ENCODE data around the gene FGGY. TPM values are rescaled to one million over a fixed set of nuclear protein-coding genes. Genes with fewer than 3 reads are reported as not detected.
"Not testable (repeated sequence)": the region's sequence is repeated elsewhere in the genome, so short reads cannot be mapped to it uniquely, and the experiment has no call there.

Gene FGGY
- total RNA-seq, 1 experiment from 2014 or later, result 14.2 TPM

GRCh38 chr1:59350521-59350920, 53.6 kb downstream of the FGGY start:
- DNase-seq (ENCODE audit: low spot score), result no peak

- no peak for DNase-seq (ENCODE audit: low spot score)
Observed at GRCh38 chr1:59352065-59352464, 55.2 kb downstream of the FGGY start.

- DNase-seq (ENCODE audit: low spot score), result no peak
Observed at GRCh38 chr1:59353453-59353852, 56.6 kb downstream of the FGGY start.

GRCh38 chr1:59354239-59354638, 57.3 kb downstream of the FGGY start:
- DNase-seq (ENCODE audit: low spot score), result not testable (repeated sequence)

GRCh38 chr1:59354709-59355337, 57.9 kb downstream of the FGGY start:
- DNase-seq (ENCODE audit: low spot score), result no peak

GRCh38 chr1:59355361-59355760, 58.5 kb downstream of the FGGY start:
- no peak for DNase-seq (ENCODE audit: low spot score)

GRCh38 chr1:59356627-59357026, 59.7 kb downstream of the FGGY start:
- no peak for DNase-seq (ENCODE audit: low spot score)

GRCh38 chr1:59357645-59358320, 60.9 kb downstream of the FGGY start:
- no peak for DNase-seq (ENCODE audit: low spot score)

- no peak for DNase-seq (ENCODE audit: low spot score)
Observed at GRCh38 chr1:59359325-59359724, 62.4 kb downstream of the FGGY start.

- peak; percentile 19 for DNase-seq (ENCODE audit: low spot score)
Observed at GRCh38 chr1:59360170-59360569, 63.3 kb downstream of the FGGY start.

- no peak for DNase-seq (ENCODE audit: low spot score)
Observed at GRCh38 chr1:59360729-59361128, 63.8 kb downstream of the FGGY start.

- no peak for DNase-seq (ENCODE audit: low spot score)
Observed at GRCh38 chr1:59361766-59362165, 64.9 kb downstream of the FGGY start.

GRCh38 chr1:59364037-59364436, 67.1 kb downstream of the FGGY start:
- no peak for DNase-seq (ENCODE audit: low spot score)

GRCh38 chr1:59366346-59366745, 69.5 kb downstream of the FGGY start:
- DNase-seq (ENCODE audit: low spot score), result no peak

GRCh38 chr1:59367301-59368007, 70.6 kb downstream of the FGGY start:
- DNase-seq (ENCODE audit: low spot score), result no peak

GRCh38 chr1:59368008-59368670, 71.2 kb downstream of the FGGY start:
- DNase-seq (ENCODE audit: low spot score), result no peak

- DNase-seq (ENCODE audit: low spot score), result no peak
Observed at GRCh38 chr1:59375321-59376220, 78.7 kb downstream of the FGGY start.

GRCh38 chr1:59377350-59377904, 80.5 kb downstream of the FGGY start:
- no peak for DNase-seq (ENCODE audit: low spot score)

GRCh38 chr1:59378621-59379370, 81.9 kb downstream of the FGGY start:
- no peak for DNase-seq (ENCODE audit: low spot score)

GRCh38 chr1:59379371-59379728, 82.5 kb downstream of the FGGY start:
- no peak for DNase-seq (ENCODE audit: low spot score)
